ENCODE data around the gene BAD.

The BAD gene

DNA sequence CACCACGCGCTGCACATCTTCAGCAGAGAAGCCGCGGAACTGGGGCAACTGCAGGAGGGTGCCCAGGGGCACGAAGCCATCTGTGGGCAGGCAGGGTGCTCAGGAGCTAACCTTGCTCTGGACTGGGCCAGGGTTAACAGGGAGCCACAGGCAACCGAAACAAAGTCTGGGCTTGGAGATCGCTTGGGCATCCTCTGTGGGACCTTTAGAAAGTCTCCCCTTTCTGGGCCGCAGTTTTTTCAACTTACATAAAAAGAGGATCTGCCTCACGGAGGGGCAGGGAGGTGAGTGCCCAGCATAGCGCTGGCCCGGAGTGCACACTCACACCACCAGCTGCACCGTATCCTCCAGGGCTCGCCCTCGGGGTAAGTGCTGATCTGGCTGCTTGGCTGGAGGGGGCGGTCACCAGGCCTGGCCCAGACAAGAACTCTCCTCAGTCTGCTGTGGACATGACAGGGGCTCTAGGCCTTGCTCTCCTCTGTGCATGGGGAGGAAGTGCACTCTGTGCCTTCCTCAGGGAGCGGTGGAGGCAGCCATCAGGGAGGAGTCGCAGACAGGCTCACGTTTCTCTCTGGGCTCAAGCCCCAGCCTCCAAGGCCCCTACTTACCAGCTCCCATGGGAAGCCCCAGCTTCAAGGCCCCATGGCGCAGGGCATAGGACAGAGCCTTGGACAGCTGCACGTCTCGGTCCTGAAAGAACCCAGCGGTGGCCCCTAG lies 59.4 kb downstream of the BAD start:
- in situ Hi-C loops (cut with MboI; ENCODE audit: low sequenced_read_pairs, unreplicated experiment): no loop called here
- no peak for DNase-seq (ENCODE audit: low spot score)
- TF ChIP-seq, protein P1, sequence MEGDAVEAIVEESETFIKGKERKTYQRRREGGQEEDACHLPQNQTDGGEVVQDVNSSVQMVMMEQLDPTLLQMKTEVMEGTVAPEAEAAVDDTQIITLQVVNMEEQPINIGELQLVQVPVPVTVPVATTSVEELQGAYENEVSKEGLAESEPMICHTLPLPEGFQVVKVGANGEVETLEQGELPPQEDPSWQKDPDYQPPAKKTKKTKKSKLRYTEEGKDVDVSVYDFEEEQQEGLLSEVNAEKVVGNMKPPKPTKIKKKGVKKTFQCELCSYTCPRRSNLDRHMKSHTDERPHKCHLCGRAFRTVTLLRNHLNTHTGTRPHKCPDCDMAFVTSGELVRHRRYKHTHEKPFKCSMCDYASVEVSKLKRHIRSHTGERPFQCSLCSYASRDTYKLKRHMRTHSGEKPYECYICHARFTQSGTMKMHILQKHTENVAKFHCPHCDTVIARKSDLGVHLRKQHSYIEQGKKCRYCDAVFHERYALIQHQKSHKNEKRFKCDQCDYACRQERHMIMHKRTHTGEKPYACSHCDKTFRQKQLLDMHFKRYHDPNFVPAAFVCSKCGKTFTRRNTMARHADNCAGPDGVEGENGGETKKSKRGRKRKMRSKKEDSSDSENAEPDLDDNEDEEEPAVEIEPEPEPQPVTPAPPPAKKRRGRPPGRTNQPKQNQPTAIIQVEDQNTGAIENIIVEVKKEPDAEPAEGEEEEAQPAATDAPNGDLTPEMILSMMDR (IDR thresholded peaks at IDR 0.05; ENCODE audit: borderline replicate concordance, control extremely low read depth, extremely low read depth, insufficient read depth, missing control alignments): no peak

DNA sequence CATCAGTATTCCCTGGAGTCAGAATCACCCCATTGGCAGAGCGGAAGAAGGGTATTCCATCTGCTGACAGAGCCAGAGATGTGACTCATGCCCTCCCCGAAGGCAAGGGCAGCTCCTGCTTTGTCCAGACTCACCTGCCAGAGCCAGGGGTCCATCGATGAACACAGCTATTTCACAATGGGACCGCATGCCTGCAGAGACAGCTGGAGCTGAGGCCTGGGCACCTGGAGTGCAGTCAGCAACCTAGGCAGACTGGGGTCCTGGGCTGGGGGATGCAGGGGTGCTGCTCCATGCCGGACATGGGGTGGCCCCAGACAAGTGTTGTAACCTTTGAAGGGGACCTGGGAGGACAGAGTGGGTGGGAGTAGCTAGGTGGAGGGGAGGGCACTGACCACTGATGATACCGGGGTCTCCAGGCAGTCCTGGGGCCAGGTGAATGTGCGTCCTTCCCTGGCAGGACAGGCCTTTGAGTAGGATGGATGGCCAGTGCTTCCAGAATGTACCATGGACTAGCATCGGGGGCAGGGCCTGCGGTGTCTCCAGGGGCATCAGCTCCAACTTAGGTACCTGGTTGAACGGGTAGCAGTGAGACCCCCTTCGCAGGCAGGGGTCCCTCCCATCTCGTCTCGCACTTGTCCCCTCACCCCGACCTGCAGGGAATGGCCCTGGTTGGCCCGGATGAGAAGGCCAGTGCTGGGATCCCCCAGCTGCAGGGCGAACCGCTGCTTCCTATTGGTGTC lies 60.1 kb downstream of the BAD start:
- in situ Hi-C loops (cut with MboI; ENCODE audit: low sequenced_read_pairs, unreplicated experiment): no loop called here
- TF ChIP-seq, protein P1 (IDR thresholded peaks at IDR 0.05; ENCODE audit: borderline replicate concordance, control extremely low read depth, extremely low read depth, insufficient read depth, missing control alignments): no peak
- DNase-seq (ENCODE audit: low spot score): no peak

DNA sequence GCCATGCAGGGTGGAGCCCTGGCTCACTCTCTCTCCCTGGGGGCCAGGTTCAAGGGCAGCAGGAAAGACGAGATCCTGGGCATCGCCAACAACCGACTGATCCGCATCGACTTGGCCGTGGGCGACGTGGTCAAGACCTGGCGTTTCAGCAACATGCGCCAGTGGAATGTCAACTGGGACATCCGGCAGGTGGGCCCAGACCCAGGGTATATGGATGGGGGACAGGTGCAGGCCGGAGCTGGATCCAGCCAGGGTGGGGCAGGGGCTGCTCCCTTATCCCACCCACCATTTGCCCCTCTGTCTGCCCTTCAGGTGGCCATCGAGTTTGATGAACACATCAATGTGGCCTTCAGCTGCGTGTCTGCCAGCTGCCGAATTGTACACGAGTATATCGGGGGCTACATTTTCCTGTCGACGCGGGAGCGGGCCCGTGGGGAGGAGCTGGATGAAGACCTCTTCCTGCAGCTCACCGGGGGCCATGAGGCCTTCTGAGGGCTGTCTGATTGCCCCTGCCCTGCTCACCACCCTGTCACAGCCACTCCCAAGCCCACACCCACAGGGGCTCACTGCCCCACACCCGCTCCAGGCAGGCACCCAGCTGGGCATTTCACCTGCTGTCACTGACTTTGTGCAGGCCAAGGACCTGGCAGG lies 61.3 kb downstream of the BAD start:
- DNase-seq (ENCODE audit: low spot score): no peak
- in situ Hi-C loops (cut with MboI; ENCODE audit: low sequenced_read_pairs, unreplicated experiment): no loop called here
- TF ChIP-seq, protein P1 (IDR thresholded peaks at IDR 0.05; ENCODE audit: borderline replicate concordance, control extremely low read depth, extremely low read depth, insufficient read depth, missing control alignments): no peak

DNA sequence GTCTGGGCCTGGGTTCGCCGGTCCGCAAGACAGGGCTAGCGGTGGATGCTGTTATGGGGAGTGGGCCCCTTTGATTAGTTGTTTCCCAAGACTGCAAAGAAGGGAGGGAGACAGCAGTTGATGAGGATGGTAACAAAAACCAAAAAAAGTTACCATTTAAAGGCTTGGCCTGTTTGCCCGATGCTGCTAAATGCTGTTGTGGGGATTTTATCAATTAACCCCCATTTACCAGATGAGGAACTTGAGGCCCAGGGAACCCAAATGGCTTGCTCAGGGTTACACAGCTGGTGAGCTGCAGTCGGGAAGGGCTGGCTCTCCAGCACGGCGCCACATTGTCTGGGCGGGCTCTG lies 61.8 kb downstream of the BAD start:
- in situ Hi-C loops (cut with MboI; ENCODE audit: low sequenced_read_pairs, unreplicated experiment): no loop called here
- TF ChIP-seq, protein P1 (IDR thresholded peaks at IDR 0.05; ENCODE audit: borderline replicate concordance, control extremely low read depth, extremely low read depth, insufficient read depth, missing control alignments): no peak
- no peak for DNase-seq (ENCODE audit: low spot score)

DNA sequence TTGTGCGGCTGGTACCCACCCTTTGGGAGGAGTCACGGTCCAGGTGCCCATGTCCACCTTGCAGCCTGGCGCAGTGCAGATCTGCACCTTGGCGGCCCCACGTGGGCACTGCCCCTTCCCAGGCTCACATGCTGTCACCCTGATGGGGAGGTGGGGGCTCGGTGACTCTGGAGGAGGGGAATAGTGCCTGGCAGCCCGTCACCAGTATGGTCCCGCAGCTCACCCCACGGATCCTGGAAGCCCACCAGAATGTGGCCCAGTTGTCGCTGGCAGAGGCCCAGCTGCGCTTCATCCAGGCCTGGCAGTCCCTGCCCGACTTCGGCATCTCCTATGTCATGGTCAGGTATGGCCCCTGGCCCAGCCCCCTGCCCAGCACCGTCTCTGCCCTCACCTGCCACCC lies 63.7 kb downstream of the BAD start:
- TF ChIP-seq, protein P1 (IDR thresholded peaks at IDR 0.05; ENCODE audit: borderline replicate concordance, control extremely low read depth, extremely low read depth, insufficient read depth, missing control alignments): no peak
- in situ Hi-C loops (cut with MboI; ENCODE audit: low sequenced_read_pairs, unreplicated experiment): no loop called here
- DNase-seq (ENCODE audit: low spot score): no peak

DNA sequence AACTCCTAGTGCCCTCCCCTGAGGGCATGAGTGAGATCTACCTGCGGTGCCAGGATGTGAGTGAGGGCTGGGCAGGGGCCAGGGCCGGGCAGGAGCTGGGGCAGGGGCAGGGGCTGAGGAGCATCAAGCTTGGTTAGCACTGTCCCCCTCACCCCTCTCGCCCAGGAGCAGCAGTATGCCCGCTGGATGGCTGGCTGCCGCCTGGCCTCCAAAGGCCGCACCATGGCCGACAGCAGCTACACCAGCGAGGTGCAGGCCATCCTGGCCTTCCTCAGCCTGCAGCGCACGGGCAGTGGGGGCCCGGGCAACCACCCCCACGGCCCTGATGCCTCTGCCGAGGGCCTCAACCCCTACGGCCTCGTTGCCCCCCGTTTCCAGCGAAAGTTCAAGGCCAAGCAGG lies 64.2 kb downstream of the BAD start:
- DNase-seq (ENCODE audit: low spot score): no peak
- in situ Hi-C loops (cut with MboI; ENCODE audit: low sequenced_read_pairs, unreplicated experiment): no loop called here
- TF ChIP-seq, protein P1 (IDR thresholded peaks at IDR 0.05; ENCODE audit: borderline replicate concordance, control extremely low read depth, extremely low read depth, insufficient read depth, missing control alignments): no peak

Measured in GM13976 (cell line).